Thymus (tissue), 14 donors: ENCODE results near the gene GSKIP. TPM values are rescaled to one million over a fixed set of nuclear protein-coding genes. Genes with fewer than 3 reads are reported as not detected.

Source experiments
- DNase-seq, 9 donors: peaks; one replicate each; pipeline ENCODE4 v3.0.0-alpha.2; 2013; ENCODE audit warnings: low spot score in 9 of 9, low read depth in 6 of 9, missing footprints in 1 of 9
- H3K27ac ChIP-seq, 2 donors: one replicate each; pipeline ENCODE4 v1.5.1; 2013; ENCODE audit warnings: control low read depth in 1 of 2, low read depth in 1 of 2, low read length in 1 of 2, mild to moderate bottlenecking in 1 of 2, moderate library complexity in 1 of 2
- H3K27me3 ChIP-seq, 2 donors: one replicate each; pipeline ENCODE4 v1.5.1; 2013; ENCODE audit warnings: low read length in 1 of 2; ENCODE audit not compliant: control insufficient read depth in 2 of 2, insufficient read depth in 1 of 2
- H3K36me3 ChIP-seq, 2 donors: one replicate each; pipeline ENCODE4 v1.5.1; 2013; ENCODE audit warnings: low read length in 1 of 2, mild to moderate bottlenecking in 1 of 2, moderate library complexity in 1 of 2; ENCODE audit not compliant: control insufficient read depth in 2 of 2, insufficient read depth in 2 of 2
- H3K4me1 ChIP-seq, 2 donors: one replicate each; pipeline ENCODE4 v1.5.1; 2013; ENCODE audit warnings: low read length in 2 of 2; ENCODE audit not compliant: control insufficient read depth in 2 of 2, insufficient read depth in 2 of 2
- H3K4me3 ChIP-seq, 2 donors: one replicate each; pipeline ENCODE4 v1.5.1; 2013; ENCODE audit warnings: low read length in 2 of 2, control low read depth in 1 of 2, mild to moderate bottlenecking in 1 of 2
- H3K9me3 ChIP-seq, 2 donors: one replicate each; pipeline ENCODE4 v1.5.1; 2013; ENCODE audit warnings: low read length in 1 of 2, mild to moderate bottlenecking in 1 of 2; ENCODE audit not compliant: control insufficient read depth in 2 of 2, insufficient read depth in 1 of 2
- WGBS: extraction: QIAGEN DNeasy Blood & Tissue Kit; methylation state at CpG from one replicate; pipeline ENCODE4 v1.1.7; 2013; 5-methylcytosine and 5-hydroxymethylcytosine counted together
- long read RNA-seq, 10 donors: transcript quantifications; one replicate each; lab custom pipeline, GENCODE V29; 2026
- polyA plus RNA-seq: library from polyadenylated mRNA; stranded (reverse); fragments of 200-250 nt; gene quantifications from one replicate; pipeline ENCODE4 v1.2.3, GENCODE V29; 2013
- total RNA-seq: library from RNA; stranded (reverse); fragments of 120-200 nt; gene quantifications from one replicate; pipeline ENCODE4 v1.2.4, GENCODE V29; 2013
- donor health status: healthy.

Gene GSKIP, protein sequence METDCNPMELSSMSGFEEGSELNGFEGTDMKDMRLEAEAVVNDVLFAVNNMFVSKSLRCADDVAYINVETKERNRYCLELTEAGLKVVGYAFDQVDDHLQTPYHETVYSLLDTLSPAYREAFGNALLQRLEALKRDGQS
- total RNA-seq (23.8 TPM), polyA plus RNA-seq (20.8 TPM)
- long read RNA-seq, donor 1, partial matches to known transcripts: 0 of 2 reads
- long read RNA-seq, donor 1, other reads (novel, unspliced or antisense): 0 of 2 reads
- long read RNA-seq, donor 2: 0 reads
- long read RNA-seq, donor 3, transcript GSKIP-205 (4 exons, 2,218 nt): major isoform, 12 of 18 reads
- long read RNA-seq, donor 3, partial matches to known transcripts: 5 of 18 reads
- long read RNA-seq, donor 3, other reads (novel, unspliced or antisense): 0 of 18 reads
- long read RNA-seq, donor 4, transcript GSKIP-205 (4 exons, 2,218 nt): major isoform, 7 of 7 reads
- long read RNA-seq, donor 4, partial matches to known transcripts: 0 of 7 reads
- long read RNA-seq, donor 4, other reads (novel, unspliced or antisense): 0 of 7 reads
- long read RNA-seq, donor 5, transcript GSKIP-205 (4 exons, 2,218 nt): major isoform, 7 of 16 reads
- long read RNA-seq, donor 5, partial matches to known transcripts: 7 of 16 reads
- long read RNA-seq, donor 5, other reads (novel, unspliced or antisense): 0 of 16 reads
- long read RNA-seq, donor 6, transcript GSKIP-205 (4 exons, 2,218 nt): major isoform, 9 of 11 reads
- long read RNA-seq, donor 6, partial matches to known transcripts: 0 of 11 reads
- long read RNA-seq, donor 6, other reads (novel, unspliced or antisense): 0 of 11 reads
- long read RNA-seq, donor 7, transcript GSKIP-205 (4 exons, 2,218 nt): major isoform, 6 of 13 reads
- long read RNA-seq, donor 7, partial matches to known transcripts: 6 of 13 reads
- long read RNA-seq, donor 7, other reads (novel, unspliced or antisense): 0 of 13 reads
- long read RNA-seq, donor 8, partial matches to known transcripts: 0 of 1 reads
- long read RNA-seq, donor 8, other reads (novel, unspliced or antisense): 0 of 1 reads
- long read RNA-seq, donor 9, partial matches to known transcripts: 0 of 4 reads
- long read RNA-seq, donor 9, other reads (novel, unspliced or antisense): 0 of 4 reads
- long read RNA-seq, donor 10, transcript GSKIP-205 (4 exons, 2,218 nt): major isoform, 5 of 5 reads
- long read RNA-seq, donor 10, partial matches to known transcripts: 0 of 5 reads
- long read RNA-seq, donor 10, other reads (novel, unspliced or antisense): 0 of 5 reads

- Histone ChIP-seq H3K4me3 (peak within 1 kb of the TSS; percentile 77 to 96), H3K4me1 (peaks cover 10 to 11% of the 10 kb centered on the region in 2 donors), H3K36me3 (no peaks in the 10 kb centered on the region), H3K27me3 (no peaks in the 10 kb centered on the region), H3K27ac (peak within 1 kb of the TSS; percentile 89 to 98), H3K9me3 (no peaks in the 10 kb centered on the region)
- under 1% methylated on average over 92 of the region's 92 CpGs for WGBS
- DNase-seq: peak; percentile 77 to 99 (median 94)
Measured at GRCh38 chr14:96362965-96363750, at the start of gene GSKIP, which contains the start of gene ATG2B. Gene GSKIP (plus strand): TSS chr14:96363526. CDS start chr14:96382248, 18,722 bp downstream. Gene ATG2B (minus strand): TSS chr14:96363341. CDS start chr14:96362976, 365 bp downstream.

DNA sequence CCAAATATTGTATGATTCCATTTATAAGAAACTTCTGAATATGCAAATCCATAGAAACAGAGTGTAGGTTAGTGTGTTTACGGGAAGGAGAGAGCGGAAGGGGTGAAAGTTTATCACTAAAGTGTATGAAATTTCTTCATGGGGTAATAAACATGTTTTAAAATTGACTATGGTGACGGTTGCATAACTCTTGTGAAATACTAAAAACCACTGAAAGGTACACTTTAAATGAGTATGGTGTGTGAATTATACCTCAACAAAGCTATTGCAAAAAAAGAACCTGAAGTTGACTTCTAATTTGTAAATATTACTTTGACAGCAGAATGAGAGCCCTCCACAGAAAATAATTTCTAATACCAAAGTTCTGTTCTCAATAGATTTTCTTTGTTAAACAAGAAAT, 47.2 kb upstream of the GSKIP start:
- no peak overlapping the region for H3K4me3 ChIP-seq
- peaks cover 23 to 37% of the 10 kb centered on the region in 2 donors for H3K36me3 ChIP-seq

GRCh38 chr14:96318836-96319235, 44.5 kb upstream of the GSKIP start:
- Histone ChIP-seq H3K4me3 (no peak overlapping the region), H3K9me3 (no peaks in the 10 kb centered on the region), H3K27me3 (no peaks in the 10 kb centered on the region), H3K4me1 (no peaks in the 10 kb centered on the region), H3K27ac (no peak overlapping the region), H3K36me3 (peaks cover 30 to 35% of the 10 kb centered on the region in 2 donors)
- no peak for DNase-seq
- 98% methylated on average over 9 of the region's 9 CpGs for WGBS

More for the DNA sequence above, 47.2 kb upstream of the GSKIP start:
- Histone ChIP-seq H3K4me1 (no peaks in the 10 kb centered on the region), H3K27me3 (no peaks in the 10 kb centered on the region), H3K27ac (no peak overlapping the region), H3K9me3 (no peaks in the 10 kb centered on the region)
- DNase-seq: no peak
- 96% methylated on average over 3 of the region's 3 CpGs for WGBS

GRCh38 chr14:96320605-96321004, 42.7 kb upstream of the GSKIP start:
- Histone ChIP-seq H3K27ac (no peak overlapping the region), H3K36me3 (peaks cover 31 to 37% of the 10 kb centered on the region in 2 donors), H3K4me1 (no peaks in the 10 kb centered on the region), H3K27me3 (no peaks in the 10 kb centered on the region), H3K9me3 (no peaks in the 10 kb centered on the region), H3K4me3 (no peak overlapping the region)
- 95% methylated on average over 1 of the region's 1 CpG for WGBS
- DNase-seq: no peak

- WGBS: 97% methylated on average over 7 of the region's 7 CpGs
- Histone ChIP-seq H3K4me3 (no peak overlapping the region), H3K27ac (no peak overlapping the region), H3K36me3 (peaks cover 23 to 26% of the 10 kb centered on the region in 2 donors), H3K27me3 (no peaks in the 10 kb centered on the region), H3K4me1 (no peaks in the 10 kb centered on the region), H3K9me3 (no peaks in the 10 kb centered on the region)
- DNase-seq: no peak
Measured at GRCh38 chr14:96324219-96324618, 39.1 kb upstream of the GSKIP start.

GRCh38 chr14:96338551-96338950, 24.8 kb upstream of the GSKIP start:
- H3K27ac ChIP-seq: no peak overlapping the region
- 99% methylated on average over 1 of the region's 1 CpG for WGBS
- no peak for DNase-seq
- no peaks in the 10 kb centered on the region for H3K27me3 ChIP-seq
- H3K4me1 ChIP-seq: no peaks in the 10 kb centered on the region
- H3K9me3 ChIP-seq: no peaks in the 10 kb centered on the region
- H3K36me3 ChIP-seq: peaks cover 11 to 19% of the 10 kb centered on the region in 2 donors
- H3K4me3 ChIP-seq: no peak overlapping the region

GRCh38 chr14:96341323-96341722, 22.0 kb upstream of the GSKIP start:
- no peaks in the 10 kb centered on the region for H3K9me3 ChIP-seq
- no peak overlapping the region for H3K27ac ChIP-seq
- 98% methylated on average over 3 of the region's 3 CpGs for WGBS
- H3K36me3 ChIP-seq: peaks cover 11 to 20% of the 10 kb centered on the region in 2 donors
- no peaks in the 10 kb centered on the region for H3K27me3 ChIP-seq
- no peaks in the 10 kb centered on the region for H3K4me1 ChIP-seq
- no peak for DNase-seq
- no peak overlapping the region for H3K4me3 ChIP-seq

GRCh38 chr14:96345669-96346068, 17.7 kb upstream of the GSKIP start:
- Histone ChIP-seq H3K27me3 (no peaks in the 10 kb centered on the region), H3K4me1 (no peaks in the 10 kb centered on the region), H3K36me3 (peaks cover 3 to 8% of the 10 kb centered on the region in 2 donors), H3K4me3 (no peak overlapping the region), H3K9me3 (no peaks in the 10 kb centered on the region), H3K27ac (no peak overlapping the region)
- DNase-seq: no peak
- over 99% methylated on average over 2 of the region's 2 CpGs for WGBS
